Measurements from ENCODE around the gene GPC3. TPM values are rescaled to one million over a fixed set of nuclear protein-coding genes. Genes with fewer than 3 reads are reported as not detected.

GPC3 gene
- not detected in 2 replicates for total RNA-seq

DNA sequence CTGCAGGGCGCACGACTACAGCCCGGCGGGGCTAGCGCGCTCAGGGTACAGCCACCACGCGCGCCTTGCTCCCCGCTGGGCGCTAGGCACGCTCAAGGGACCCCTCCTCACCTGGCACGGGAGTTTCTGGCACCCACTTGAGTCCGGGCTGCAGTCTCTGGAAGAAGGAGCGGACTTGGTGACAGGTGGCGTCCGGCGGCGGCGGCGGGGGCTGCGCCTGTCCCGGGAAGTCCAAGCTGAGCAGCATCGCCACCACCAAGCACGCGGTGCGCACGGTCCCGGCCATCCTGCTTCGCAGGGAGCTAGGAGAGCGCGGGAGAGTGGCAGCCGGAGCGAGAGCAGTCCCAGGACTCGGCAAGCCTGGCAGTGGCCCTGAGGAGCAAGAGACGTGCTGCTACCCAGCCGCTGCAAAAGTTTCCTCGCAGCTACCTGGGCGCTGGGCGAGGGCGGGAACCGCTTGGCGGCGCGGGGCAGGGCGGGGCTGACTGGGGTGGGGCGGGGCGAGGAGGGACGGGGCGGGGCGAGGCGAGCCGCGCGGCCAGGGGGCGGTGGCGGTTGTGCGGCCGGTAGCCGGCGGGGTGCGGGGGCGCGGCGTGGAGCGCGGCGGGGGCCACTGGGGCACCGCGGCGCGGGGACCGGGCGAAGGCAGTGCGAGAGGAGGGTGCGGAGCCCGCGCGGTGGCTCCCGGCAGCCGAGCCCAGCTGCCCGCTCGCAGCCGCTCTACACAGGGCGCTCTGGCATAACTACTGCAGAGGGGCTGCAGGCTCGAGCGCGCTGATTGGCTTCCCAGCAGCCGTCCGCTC is at the start of gene GPC3:
Gene GPC3, minus strand, starts transcription at position 431 of the 803 bp plus-strand sequence.

